ENCODE data around the gene OPCML. TPM values are rescaled to one million over a fixed set of nuclear protein-coding genes. Genes with fewer than 3 reads are reported as not detected.

OPCML gene
- polyA plus RNA-seq, 1 donor from 2014 or later = 11.6 TPM

- no peak for TF ChIP-seq CTCF (IDR thresholded peaks at IDR 0.05; ENCODE audit: poor library complexity, severe bottlenecking)
- Histone ChIP-seq H3K79me2 (replicated peaks; ENCODE audit: insufficient read depth, low read length) (no peaks in the 10 kb centered on the region), H4K20me1 (ENCODE audit: insufficient read depth) (no peaks in the 10 kb centered on the region), H3K4me2 (ENCODE audit: low read length) (no peak overlapping the region), H3K4me3 (ENCODE audit: low read length) (no peak overlapping the region), H3K9me3 (ENCODE audit: low read length) (no peaks in the 10 kb centered on the region), H3K27ac (ENCODE audit: low read length) (no peak overlapping the region), H3K36me3 (ENCODE audit: insufficient read depth, low read length) (no peaks in the 10 kb centered on the region), H2AFZ (ENCODE audit: low read depth, low read length) (no peak overlapping the region), H3K9ac (ENCODE audit: low read length) (no peak overlapping the region), H3K9me2 (ENCODE audit: insufficient read depth, low read length) (no peaks in the 10 kb centered on the region), H3F3A (ENCODE audit: insufficient read depth, low read length, poor library complexity, severe bottlenecking) (no peaks in the 10 kb centered on the region), H3K27me3 (ENCODE audit: insufficient read depth, low read depth, low read length) (no peaks in the 10 kb centered on the region)
Measured at GRCh38 chr11:133305208-133305956, 226.9 kb downstream of the OPCML start.

- H3K79me2 ChIP-seq (replicated peaks; ENCODE audit: insufficient read depth, low read length) = no peaks in the 10 kb centered on the region
- no peak overlapping the region for H3K27ac ChIP-seq (ENCODE audit: low read length)
- no peaks in the 10 kb centered on the region for H3K36me3 ChIP-seq (ENCODE audit: insufficient read depth, low read length)
- no peak overlapping the region for H2AFZ ChIP-seq (ENCODE audit: low read depth, low read length)
- no peak overlapping the region for H3K9ac ChIP-seq (ENCODE audit: low read length)
- H3K27me3 ChIP-seq (ENCODE audit: insufficient read depth, low read depth, low read length) = no peaks in the 10 kb centered on the region
- no peaks in the 10 kb centered on the region for H3K9me2 ChIP-seq (ENCODE audit: insufficient read depth, low read length)
- no peaks in the 10 kb centered on the region for H3K9me3 ChIP-seq (ENCODE audit: low read length)
- no peaks in the 10 kb centered on the region for H4K20me1 ChIP-seq (ENCODE audit: insufficient read depth)
- TF ChIP-seq POLR2AphosphoS5 (IDR thresholded peaks at IDR 0.05) = no peak
- TF ChIP-seq SMC3 (conservative IDR thresholded peaks at IDR 0.05; ENCODE audit: poor library complexity) = no peak
- TF ChIP-seq CTCF (IDR thresholded peaks at IDR 0.05; ENCODE audit: poor library complexity, severe bottlenecking) = no peak
- TF ChIP-seq EP300 (conservative IDR thresholded peaks at IDR 0.05; ENCODE audit: poor library complexity, severe bottlenecking) = no peak
- TF ChIP-seq REST (IDR thresholded peaks at IDR 0.05; ENCODE audit: borderline replicate concordance) = no peak
- TF ChIP-seq TAF1 (IDR thresholded peaks at IDR 0.05; ENCODE audit: low read depth) = no peak
- no peak overlapping the region for H3K4me3 ChIP-seq (ENCODE audit: low read length)
- no peaks in the 10 kb centered on the region for H3F3A ChIP-seq (ENCODE audit: insufficient read depth, low read length, poor library complexity, severe bottlenecking)
- no peak overlapping the region for H3K4me2 ChIP-seq (ENCODE audit: low read length)
Measured at GRCh38 chr11:133303262-133303661, 229.0 kb downstream of the OPCML start.
